Stomach (tissue), 4 donors: ENCODE measurements around the gene PSD4.

ENCODE experiments used
- CTCF ChIP-seq, 7 experiments: fragments of 450-650 bp in 4 of 7; fragments of 200-600 bp in 3 of 7; sonication (generic) in 3 of 7; IDR thresholded peaks; one replicate each; pipeline ENCODE4 v1.5.1; 2016 to 2019; ENCODE audit warnings: antibody characterized with exemption in 7 of 7, control low read depth in 2 of 7, mild to moderate bottlenecking in 1 of 7
- EP300 ChIP-seq: sonication (generic); formaldehyde crosslinking; IDR thresholded peaks from one replicate; pipeline ENCODE4 v1.6.1; 2017; ENCODE audit warnings: antibody characterized with exemption
- POLR2A ChIP-seq, 4 donors: fragments of 450-650 bp; IDR thresholded peaks; one replicate each; pipeline ENCODE4 v1.6.1; 2016; ENCODE audit warnings: antibody characterized with exemption in 4 of 4, control low read depth in 2 of 4, mild to moderate bottlenecking in 1 of 4, moderate library complexity in 1 of 4

- no peak for TF ChIP-seq CTCF (IDR thresholded peaks at IDR 0.05)
- TF ChIP-seq POLR2A (IDR thresholded peaks at IDR 0.05) = no peak
- no peak for TF ChIP-seq EP300
Measured at GRCh38 chr2:113150258-113150601, 23.5 kb upstream of the PSD4 start.
